Measurements from ENCODE around the gene RNF130. TPM values are rescaled to one million over a fixed set of nuclear protein-coding genes. Genes with fewer than 3 reads are reported as not detected.
A peak's percentile ranks its signal among the peaks of the same experiment; 100 is the strongest.

The RNF130 gene
- total and polyA plus RNA-seq, 2 donors from 2014 or later: 73.9 to 88.1 TPM

GRCh38 chr5:179980767-179981166, 90.8 kb downstream of the RNF130 start:
- DNase-seq: peak in 2 of 5 donors; percentile 24 to 40
- Histone ChIP-seq H3K9me3 (ENCODE audit: control insufficient read depth in 2 of 3, insufficient read depth in 1 of 3, low read length in 3 of 3) (no peaks in the 10 kb centered on the region), H3K9ac (ENCODE audit: low read length in 3 of 3) (no peak overlapping the region), H3K36me3 (ENCODE audit: control insufficient read depth in 2 of 3, insufficient read depth in 3 of 3, low read length in 3 of 3) (peaks cover 0 to 8% (median 4%) of the 10 kb centered on the region in 3 donors), H3K4me1 (ENCODE audit: control insufficient read depth in 2 of 3, insufficient read depth in 2 of 3, low read depth in 1 of 3, low read length in 3 of 3) (no peaks in the 10 kb centered on the region), H3K27me3 (ENCODE audit: control insufficient read depth, insufficient read depth, low read length) (no peaks in the 10 kb centered on the region), H3K27ac (ENCODE audit: low read depth in 2 of 2, low read length in 2 of 2) (no peak overlapping the region), H3K4me3 (ENCODE audit: low read length in 3 of 3) (no peak overlapping the region)
- TF ChIP-seq CTCF (IDR thresholded peaks at IDR 0.05; ENCODE audit: borderline replicate concordance, extremely low read depth, insufficient read depth): no peak
- intact Hi-C loops (cut with DNase I): no loop called here
- no peak for FAIRE-seq

- no peak overlapping the region for H3K27ac ChIP-seq (ENCODE audit: low read depth in 2 of 2, low read length in 2 of 2)
- FAIRE-seq (no peak), DNase-seq (no peak)
- TF ChIP-seq CTCF (IDR thresholded peaks at IDR 0.05; ENCODE audit: borderline replicate concordance, extremely low read depth, insufficient read depth): no peak
- no peak overlapping the region for H3K4me3 ChIP-seq (ENCODE audit: low read length in 3 of 3)
- no peaks in the 10 kb centered on the region for H3K9me3 ChIP-seq (ENCODE audit: control insufficient read depth in 2 of 3, insufficient read depth in 1 of 3, low read length in 3 of 3)
- peaks cover 2 to 8% (median 7%) of the 10 kb centered on the region in 3 donors for H3K36me3 ChIP-seq (ENCODE audit: control insufficient read depth in 2 of 3, insufficient read depth in 3 of 3, low read length in 3 of 3)
- no peaks in the 10 kb centered on the region for H3K27me3 ChIP-seq (ENCODE audit: control insufficient read depth, insufficient read depth, low read length)
- no peak overlapping the region for H3K9ac ChIP-seq (ENCODE audit: low read length in 3 of 3)
- H3K4me1 ChIP-seq (ENCODE audit: control insufficient read depth in 2 of 3, insufficient read depth in 2 of 3, low read depth in 1 of 3, low read length in 3 of 3): no peaks in the 10 kb centered on the region
- intact Hi-C loops (cut with DNase I): no loop called here
Measured at GRCh38 chr5:179978792-179979191, 92.8 kb downstream of the RNF130 start.

- Histone ChIP-seq H3K27ac (ENCODE audit: low read depth in 2 of 2, low read length in 2 of 2) (no peak overlapping the region), H3K36me3 (ENCODE audit: control insufficient read depth in 2 of 3, insufficient read depth in 3 of 3, low read length in 3 of 3) (peaks cover 2 to 8% (median 7%) of the 10 kb centered on the region in 3 donors), H3K9me3 (ENCODE audit: control insufficient read depth in 2 of 3, insufficient read depth in 1 of 3, low read length in 3 of 3) (no peaks in the 10 kb centered on the region), H3K9ac (ENCODE audit: low read length in 3 of 3) (no peak overlapping the region), H3K4me1 (ENCODE audit: control insufficient read depth in 2 of 3, insufficient read depth in 2 of 3, low read depth in 1 of 3, low read length in 3 of 3) (no peaks in the 10 kb centered on the region), H3K4me3 (ENCODE audit: low read length in 3 of 3) (no peak overlapping the region), H3K27me3 (ENCODE audit: control insufficient read depth, insufficient read depth, low read length) (no peaks in the 10 kb centered on the region)
- no peak for TF ChIP-seq CTCF (IDR thresholded peaks at IDR 0.05; ENCODE audit: borderline replicate concordance, extremely low read depth, insufficient read depth)
- DNase-seq (no peak), FAIRE-seq (no peak)
- intact Hi-C loops (cut with DNase I): no loop called here
Measured at GRCh38 chr5:179975713-179976134, 95.8 kb downstream of the RNF130 start.
